Liver (tissue), 9 donors: ENCODE data around the gene TIA1. TPM values are rescaled to one million over a fixed set of nuclear protein-coding genes. Genes with fewer than 3 reads are reported as not detected.

Experiments
- DNase-seq: peaks from one replicate; pipeline ENCODE4 v3.0.0-alpha.2; 2017; ENCODE audit warnings: low spot score
- H3K27ac ChIP-seq, 2 donors: one replicate each; pipeline ENCODE4 v1.7.0; 2013; ENCODE audit warnings: inconsistent platforms in 2 of 2, low read length in 2 of 2, control low read depth in 1 of 2, low read depth in 1 of 2, mild to moderate bottlenecking in 1 of 2
- H3K27me3 ChIP-seq, 4 donors: one replicate each; pipeline versions ENCODE4 v1.6.1 to v1.7.0; 2013; ENCODE audit warnings: low read length in 3 of 4, inconsistent platforms in 1 of 4, mild to moderate bottlenecking in 1 of 4, moderate library complexity in 1 of 4; ENCODE audit not compliant: control insufficient read depth in 4 of 4, insufficient read depth in 4 of 4
- H3K36me3 ChIP-seq, 4 donors: one replicate each; pipeline versions ENCODE4 v1.6.1 to v1.7.0; 2013; ENCODE audit warnings: low read length in 3 of 4, mild to moderate bottlenecking in 3 of 4, low read depth in 1 of 4, moderate library complexity in 1 of 4; ENCODE audit not compliant: control insufficient read depth in 4 of 4, insufficient read depth in 3 of 4
- H3K4me1 ChIP-seq, 4 donors: one replicate each; pipeline versions ENCODE4 v1.6.1 to v1.7.0; 2013; ENCODE audit warnings: low read length in 3 of 4, mild to moderate bottlenecking in 3 of 4, moderate library complexity in 1 of 4; ENCODE audit not compliant: control insufficient read depth in 4 of 4, insufficient read depth in 4 of 4
- H3K4me3 ChIP-seq, 3 donors: one replicate each; pipeline versions ENCODE4 v1.6.1 to v1.7.0; 2013; ENCODE audit warnings: low read length in 3 of 3, control low read depth in 1 of 3, low read depth in 1 of 3, mild to moderate bottlenecking in 1 of 3
- H3K9ac ChIP-seq, 2 donors: one replicate each; pipeline ENCODE4 v1.7.0; 2013; ENCODE audit warnings: low read length in 2 of 2, mild to moderate bottlenecking in 2 of 2, moderate library complexity in 2 of 2, control low read depth in 1 of 2, low read depth in 1 of 2
- H3K9me3 ChIP-seq, 4 donors: one replicate each; pipeline versions ENCODE4 v1.6.1 to v1.7.0; 2013; ENCODE audit warnings: low read length in 3 of 4; ENCODE audit not compliant: control insufficient read depth in 4 of 4
- EGR1 ChIP-seq, 2 donors: IDR thresholded peaks; 2 replicates each; pipeline ENCODE4 v1.6.1; 2016 to 2018; ENCODE audit warnings: antibody characterized with exemption in 2 of 2, low read depth in 2 of 2
- FOXA1 ChIP-seq: IDR thresholded peaks from 2 replicates; pipeline ENCODE4 v1.6.1; 2016; ENCODE audit warnings: antibody characterized with exemption
- GABPA ChIP-seq, 2 donors: IDR thresholded peaks in 1 of 2; conservative IDR thresholded peaks in 1 of 2; 2 replicates each; pipeline ENCODE4 v1.6.1; 2016; ENCODE audit warnings: antibody characterized with exemption in 2 of 2, mild to moderate bottlenecking in 1 of 2, moderate library complexity in 1 of 2
- HNF4A ChIP-seq, 2 donors: conservative IDR thresholded peaks; 2 replicates each; pipeline ENCODE4 v1.6.1; 2016; ENCODE audit warnings: antibody characterized with exemption in 2 of 2, mild to moderate bottlenecking in 2 of 2
- HNF4G ChIP-seq: IDR thresholded peaks from 2 replicates; pipeline ENCODE4 v1.6.1; 2016; ENCODE audit warnings: antibody characterized with exemption
- JUND ChIP-seq, 2 donors: IDR thresholded peaks; 2 replicates each; pipeline ENCODE4 v1.6.1; 2016; ENCODE audit warnings: antibody characterized with exemption in 2 of 2
- NR2F2 ChIP-seq: IDR thresholded peaks from 2 replicates; pipeline ENCODE4 v1.6.1; 2016; ENCODE audit warnings: antibody characterized with exemption
- RAD21 ChIP-seq, 2 donors: IDR thresholded peaks; 2 replicates each; pipeline ENCODE4 v1.6.1; 2016; ENCODE audit warnings: antibody characterized with exemption in 2 of 2, mild to moderate bottlenecking in 2 of 2
- RXRA ChIP-seq, 2 donors: IDR thresholded peaks; 2 replicates each; pipeline ENCODE4 v1.6.1; 2017 to 2018; ENCODE audit warnings: antibody characterized with exemption in 2 of 2, mild to moderate bottlenecking in 1 of 2
- SP1 ChIP-seq: IDR thresholded peaks from 2 replicates; pipeline ENCODE4 v1.6.1; 2018; ENCODE audit warnings: antibody characterized with exemption, mild to moderate bottlenecking
- TAF1 ChIP-seq: conservative IDR thresholded peaks from 2 replicates; pipeline ENCODE4 v1.6.1; 2016; ENCODE audit warnings: antibody characterized with exemption, mild to moderate bottlenecking
- YY1 ChIP-seq: IDR thresholded peaks from 2 replicates; pipeline ENCODE4 v1.6.1; 2016; ENCODE audit warnings: antibody characterized with exemption, mild to moderate bottlenecking
- WGBS: extraction: QIAGEN DNeasy Blood & Tissue Kit; methylation state at CpG from one replicate; pipeline ENCODE4 v1.1.7; 2013; 5-methylcytosine and 5-hydroxymethylcytosine counted together
- polyA plus RNA-seq, 2 donors: library from polyadenylated mRNA; stranded (reverse) in 1 of 2; unstranded in 1 of 2; fragments of 200-250 nt in 1 of 2; fragments of >200 nt in 1 of 2; fragmentation: Nextera tagmentation in 1 of 2; extraction: Ambion mirVana in 1 of 2; gene quantifications; one replicate each; pipeline versions ENCODE4 v1.2.1 to v1.2.3, GENCODE V29; 2013 to 2015
- total RNA-seq, 2 donors: library from RNA; depleted of rRNA; stranded (reverse); fragments of >200 nt; gene quantifications; one replicate each; pipeline ENCODE4 v1.2.3, GENCODE V29; 2014
- TF ChIP-seq, protein P1 (sequence below): IDR thresholded peaks from 2 replicates; pipeline ENCODE4 v1.6.1; 2016; ENCODE audit warnings: antibody characterized with exemption, mild to moderate bottlenecking
- TF ChIP-seq, protein P2 (sequence below): fragments of 150-350 bp; IDR thresholded peaks from 2 replicates; pipeline ENCODE4 v1.5.1; 2017; ENCODE audit warnings: improper control_type of control experiment, low read depth, low read length; ENCODE audit not compliant: missing input control
- TF ChIP-seq, protein P3 (sequence below): IDR thresholded peaks from 2 replicates; pipeline ENCODE4 v1.6.1; 2016; ENCODE audit warnings: antibody characterized with exemption
- TF ChIP-seq, protein P4 (sequence below): IDR thresholded peaks from 2 replicates; pipeline ENCODE4 v1.6.1; 2016; ENCODE audit warnings: antibody characterized with exemption
- TF ChIP-seq, protein P5 (sequence below): IDR thresholded peaks from 2 replicates; pipeline ENCODE4 v1.6.1; 2016; ENCODE audit warnings: antibody characterized with exemption
- donor health status: healthy.
- donor health status: healthy.
- donor health status: healthy.
- donor health status: healthy.
- donor health status: healthy.

TIA1 gene
- total and polyA plus RNA-seq, 4 donors = 10.2 to 56.2 (median 46.6) TPM

DNA sequence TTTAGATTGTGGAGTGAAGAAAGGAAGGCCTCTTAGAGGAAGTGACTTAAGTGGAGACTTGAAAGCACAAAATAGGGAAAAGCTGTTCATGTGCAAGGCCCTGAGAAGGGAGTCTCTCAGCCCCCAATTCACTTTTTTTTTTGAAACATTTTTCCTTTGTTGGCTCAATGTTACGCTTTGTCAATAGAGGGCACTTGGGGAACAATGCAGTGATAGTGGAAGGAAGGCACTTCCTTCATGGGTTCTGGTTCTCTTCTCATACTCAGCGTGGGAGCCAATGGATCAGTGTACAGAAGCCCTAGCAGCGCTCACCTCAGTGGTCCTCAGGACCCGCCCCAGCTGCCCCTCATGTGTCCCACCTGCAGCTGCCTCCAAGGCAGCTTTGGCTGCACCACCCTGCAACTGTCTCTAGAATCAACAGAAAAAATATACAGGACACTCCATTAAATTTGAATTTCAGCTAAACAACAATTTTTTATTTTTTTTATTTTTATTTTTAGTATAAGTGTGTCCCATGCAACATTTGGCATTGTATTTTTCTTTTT is 49.0 kb downstream of the TIA1 start:
- Histone ChIP-seq H3K27me3 (no peaks in the 10 kb centered on the region), H3K36me3 (no peaks in the 10 kb centered on the region), H3K9ac (no peak overlapping the region), H3K4me3 (no peak overlapping the region), H3K4me1 (peaks cover 0 to 14% (median 5%) of the 10 kb centered on the region in 4 donors), H3K27ac (no peak overlapping the region), H3K9me3 (no peaks in the 10 kb centered on the region)
- DNase-seq = no peak
- TF ChIP-seq, protein P1, sequence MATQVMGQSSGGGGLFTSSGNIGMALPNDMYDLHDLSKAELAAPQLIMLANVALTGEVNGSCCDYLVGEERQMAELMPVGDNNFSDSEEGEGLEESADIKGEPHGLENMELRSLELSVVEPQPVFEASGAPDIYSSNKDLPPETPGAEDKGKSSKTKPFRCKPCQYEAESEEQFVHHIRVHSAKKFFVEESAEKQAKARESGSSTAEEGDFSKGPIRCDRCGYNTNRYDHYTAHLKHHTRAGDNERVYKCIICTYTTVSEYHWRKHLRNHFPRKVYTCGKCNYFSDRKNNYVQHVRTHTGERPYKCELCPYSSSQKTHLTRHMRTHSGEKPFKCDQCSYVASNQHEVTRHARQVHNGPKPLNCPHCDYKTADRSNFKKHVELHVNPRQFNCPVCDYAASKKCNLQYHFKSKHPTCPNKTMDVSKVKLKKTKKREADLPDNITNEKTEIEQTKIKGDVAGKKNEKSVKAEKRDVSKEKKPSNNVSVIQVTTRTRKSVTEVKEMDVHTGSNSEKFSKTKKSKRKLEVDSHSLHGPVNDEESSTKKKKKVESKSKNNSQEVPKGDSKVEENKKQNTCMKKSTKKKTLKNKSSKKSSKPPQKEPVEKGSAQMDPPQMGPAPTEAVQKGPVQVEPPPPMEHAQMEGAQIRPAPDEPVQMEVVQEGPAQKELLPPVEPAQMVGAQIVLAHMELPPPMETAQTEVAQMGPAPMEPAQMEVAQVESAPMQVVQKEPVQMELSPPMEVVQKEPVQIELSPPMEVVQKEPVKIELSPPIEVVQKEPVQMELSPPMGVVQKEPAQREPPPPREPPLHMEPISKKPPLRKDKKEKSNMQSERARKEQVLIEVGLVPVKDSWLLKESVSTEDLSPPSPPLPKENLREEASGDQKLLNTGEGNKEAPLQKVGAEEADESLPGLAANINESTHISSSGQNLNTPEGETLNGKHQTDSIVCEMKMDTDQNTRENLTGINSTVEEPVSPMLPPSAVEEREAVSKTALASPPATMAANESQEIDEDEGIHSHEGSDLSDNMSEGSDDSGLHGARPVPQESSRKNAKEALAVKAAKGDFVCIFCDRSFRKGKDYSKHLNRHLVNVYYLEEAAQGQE = no peak
- TF ChIP-seq JUND (IDR thresholded peaks at IDR 0.05) (no peak), HNF4G (no peak), YY1 (no peak), HNF4A (conservative IDR thresholded peaks at IDR 0.05) (no peak), FOXA1 (no peak), SP1 (no peak), RXRA (IDR thresholded peaks at IDR 0.05) (no peak), NR2F2 (no peak), TAF1 (no peak), EGR1 (IDR thresholded peaks at IDR 0.05; ENCODE audit: low read depth in 2 of 2) (no peak), GABPA (IDR thresholded peaks at IDR 0.05 in 1 of 2, conservative IDR thresholded peaks at IDR 0.05 in 1 of 2) (no peak), RAD21 (IDR thresholded peaks at IDR 0.05) (no peak)
- TF ChIP-seq, protein P2, sequence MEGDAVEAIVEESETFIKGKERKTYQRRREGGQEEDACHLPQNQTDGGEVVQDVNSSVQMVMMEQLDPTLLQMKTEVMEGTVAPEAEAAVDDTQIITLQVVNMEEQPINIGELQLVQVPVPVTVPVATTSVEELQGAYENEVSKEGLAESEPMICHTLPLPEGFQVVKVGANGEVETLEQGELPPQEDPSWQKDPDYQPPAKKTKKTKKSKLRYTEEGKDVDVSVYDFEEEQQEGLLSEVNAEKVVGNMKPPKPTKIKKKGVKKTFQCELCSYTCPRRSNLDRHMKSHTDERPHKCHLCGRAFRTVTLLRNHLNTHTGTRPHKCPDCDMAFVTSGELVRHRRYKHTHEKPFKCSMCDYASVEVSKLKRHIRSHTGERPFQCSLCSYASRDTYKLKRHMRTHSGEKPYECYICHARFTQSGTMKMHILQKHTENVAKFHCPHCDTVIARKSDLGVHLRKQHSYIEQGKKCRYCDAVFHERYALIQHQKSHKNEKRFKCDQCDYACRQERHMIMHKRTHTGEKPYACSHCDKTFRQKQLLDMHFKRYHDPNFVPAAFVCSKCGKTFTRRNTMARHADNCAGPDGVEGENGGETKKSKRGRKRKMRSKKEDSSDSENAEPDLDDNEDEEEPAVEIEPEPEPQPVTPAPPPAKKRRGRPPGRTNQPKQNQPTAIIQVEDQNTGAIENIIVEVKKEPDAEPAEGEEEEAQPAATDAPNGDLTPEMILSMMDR = no peak
- TF ChIP-seq, protein P3, sequence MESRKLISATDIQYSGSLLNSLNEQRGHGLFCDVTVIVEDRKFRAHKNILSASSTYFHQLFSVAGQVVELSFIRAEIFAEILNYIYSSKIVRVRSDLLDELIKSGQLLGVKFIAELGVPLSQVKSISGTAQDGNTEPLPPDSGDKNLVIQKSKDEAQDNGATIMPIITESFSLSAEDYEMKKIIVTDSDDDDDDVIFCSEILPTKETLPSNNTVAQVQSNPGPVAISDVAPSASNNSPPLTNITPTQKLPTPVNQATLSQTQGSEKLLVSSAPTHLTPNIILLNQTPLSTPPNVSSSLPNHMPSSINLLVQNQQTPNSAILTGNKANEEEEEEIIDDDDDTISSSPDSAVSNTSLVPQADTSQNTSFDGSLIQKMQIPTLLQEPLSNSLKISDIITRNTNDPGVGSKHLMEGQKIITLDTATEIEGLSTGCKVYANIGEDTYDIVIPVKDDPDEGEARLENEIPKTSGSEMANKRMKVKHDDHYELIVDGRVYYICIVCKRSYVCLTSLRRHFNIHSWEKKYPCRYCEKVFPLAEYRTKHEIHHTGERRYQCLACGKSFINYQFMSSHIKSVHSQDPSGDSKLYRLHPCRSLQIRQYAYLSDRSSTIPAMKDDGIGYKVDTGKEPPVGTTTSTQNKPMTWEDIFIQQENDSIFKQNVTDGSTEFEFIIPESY = no peak
- TF ChIP-seq, protein P4, sequence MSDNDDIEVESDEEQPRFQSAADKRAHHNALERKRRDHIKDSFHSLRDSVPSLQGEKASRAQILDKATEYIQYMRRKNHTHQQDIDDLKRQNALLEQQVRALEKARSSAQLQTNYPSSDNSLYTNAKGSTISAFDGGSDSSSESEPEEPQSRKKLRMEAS = no peak
- TF ChIP-seq, protein P5, sequence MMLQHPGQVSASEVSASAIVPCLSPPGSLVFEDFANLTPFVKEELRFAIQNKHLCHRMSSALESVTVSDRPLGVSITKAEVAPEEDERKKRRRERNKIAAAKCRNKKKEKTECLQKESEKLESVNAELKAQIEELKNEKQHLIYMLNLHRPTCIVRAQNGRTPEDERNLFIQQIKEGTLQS = no peak
- 83% methylated on average over 4 of the region's 4 CpGs for WGBS
